Upper lobe of left lung (tissue), 6 donors: ENCODE measurements around the gene GLT6D1. TPM values are rescaled to one million over a fixed set of nuclear protein-coding genes. Genes with fewer than 3 reads are reported as not detected.
"Not testable (repeated sequence)": the region's sequence is repeated elsewhere in the genome, so short reads cannot be mapped to it uniquely, and the experiment has no call there.

Experiments
- ATAC-seq, 2 donors: fragments of 200-7000 bp; cut with Tn5 transposase; one replicate each; pipeline ENCODE4 v1.9.1; 2022; ENCODE audit warnings: mild to moderate bottlenecking in 2 of 2, moderate library complexity in 2 of 2; ENCODE audit not compliant: low FRiP score in 2 of 2
- DNase-seq, 2 donors: peaks; one replicate each; pipeline ENCODE4 v3.0.0-alpha.2; 2019 to 2020
- H3K27ac ChIP-seq, 4 donors: fragments of 200-600 bp; sonication (generic); one replicate each; pipeline ENCODE4 v1.5.1; 2016 to 2019
- H3K27me3 ChIP-seq, 4 donors: fragments of 200-600 bp; sonication (generic); one replicate each; pipeline ENCODE4 v1.5.1; 2017 to 2019
- H3K36me3 ChIP-seq, 4 donors: fragments of 200-600 bp; sonication (generic); one replicate each; pipeline ENCODE4 v1.5.1; 2016 to 2019
- H3K4me1 ChIP-seq, 4 donors: fragments of 200-600 bp; sonication (generic); one replicate each; pipeline ENCODE4 v1.5.1; 2018 to 2019
- H3K4me3 ChIP-seq, 4 donors: fragments of 200-600 bp; sonication (generic); one replicate each; pipeline ENCODE4 v1.5.1; 2017 to 2019; ENCODE audit warnings: mild to moderate bottlenecking in 2 of 4, moderate library complexity in 1 of 4
- H3K9me3 ChIP-seq, 4 donors: fragments of 200-600 bp; sonication (generic); one replicate each; pipeline ENCODE4 v1.5.1; 2018 to 2019
- EP300 ChIP-seq, 4 donors: sonication (generic); formaldehyde crosslinking; IDR thresholded peaks; one replicate each; pipeline ENCODE4 v1.5.1; 2017; ENCODE audit warnings: antibody characterized with exemption in 4 of 4, control low read depth in 2 of 4
- POLR2A ChIP-seq, 4 donors: fragments of 450-650 bp; IDR thresholded peaks; one replicate each; pipeline ENCODE4 v1.5.1; 2016 to 2017; ENCODE audit warnings: antibody characterized with exemption in 4 of 4, mild to moderate bottlenecking in 2 of 4
- POLR2AphosphoS5 ChIP-seq, 2 donors: sonication (generic); formaldehyde crosslinking; IDR thresholded peaks; one replicate each; pipeline ENCODE4 v1.5.1; 2017; ENCODE audit warnings: antibody characterized with exemption in 2 of 2
- WGBS, 2 donors: methylation state at CpG; one replicate each; pipeline ENCODE4 v1.1.5; 2017 to 2018; 5-methylcytosine and 5-hydroxymethylcytosine counted together
- total RNA-seq, 6 donors: library from RNA; depleted of rRNA in 4 of 6; stranded (reverse); fragments of >200 nt in 4 of 6; gene quantifications; one replicate each; pipeline versions ENCODE4 v1.1.0 to v1.2.1, GENCODE V29; 2016 to 2021
- TF ChIP-seq, protein P1 (sequence below), 6 experiments: fragments of 450-650 bp in 4 of 6; fragments of 200-600 bp in 2 of 6; sonication (generic) in 2 of 6; IDR thresholded peaks; one replicate each; pipeline ENCODE4 v1.5.1; 2016 to 2019; ENCODE audit warnings: antibody characterized with exemption in 6 of 6
- donor health status: DM: no; HTN: no; CAD: no; lungs with moderate emphysema.
- donor health status: DM: no; HTN: yes; CAD: no; lungs with severe emphysema.

GLT6D1 gene
- total RNA-seq, 6 donors from 2014 or later: not detected

DNA sequence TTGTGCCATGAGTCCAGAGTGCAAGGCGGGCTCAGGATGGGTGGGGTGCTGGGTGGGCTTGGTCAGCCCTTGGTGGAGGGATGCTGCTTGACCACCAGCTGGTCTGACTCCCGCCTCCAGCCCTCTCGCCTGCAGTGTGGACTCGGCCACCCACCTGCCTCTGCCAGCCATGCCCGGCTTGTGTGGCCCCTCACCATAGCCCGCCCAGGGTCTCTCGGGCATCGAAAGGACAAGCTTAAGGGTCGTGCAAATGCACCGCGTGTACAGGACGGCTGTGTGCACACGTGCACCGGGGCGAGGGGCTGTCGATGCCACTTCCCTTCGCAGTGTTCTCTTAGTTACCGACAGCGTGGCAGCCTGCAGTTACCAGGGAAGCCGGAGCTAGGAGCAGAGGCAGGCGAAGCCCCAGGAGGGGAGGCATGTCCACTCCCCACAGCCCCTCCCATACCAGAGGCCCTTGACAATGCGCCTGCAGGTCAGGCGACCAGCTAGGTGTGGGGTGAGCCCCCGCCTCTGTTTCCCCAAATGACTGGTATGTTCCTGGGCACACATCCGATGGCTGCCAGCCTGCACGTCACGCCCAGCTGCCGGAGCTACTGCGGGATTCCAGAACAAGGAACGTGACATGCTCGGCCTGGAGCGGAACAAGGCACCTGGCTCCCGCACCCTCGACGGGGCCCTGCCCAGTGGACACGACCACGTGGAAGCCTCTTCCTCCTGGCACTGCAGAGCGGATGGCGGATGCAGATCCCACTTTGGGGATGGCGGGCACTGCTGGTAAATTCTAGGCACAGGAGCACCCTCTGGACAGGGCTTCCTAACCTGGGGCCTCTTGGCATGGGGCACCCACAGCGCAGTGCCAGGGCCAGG, 31.6 kb upstream of the GLT6D1 start:
- WGBS, 2 donors: 83 to 85% methylated on average over 21 to 35 of the region's 41 CpGs
- DNase-seq (peak in 1 of 2 donors; percentile 71), ATAC-seq (no peak)
- H3K4me3 ChIP-seq: no peak overlapping the region
- no peaks in the 10 kb centered on the region for H3K27me3 ChIP-seq
- no peaks in the 10 kb centered on the region for H3K36me3 ChIP-seq
- no peak for TF ChIP-seq POLR2A (IDR thresholded peaks at IDR 0.05)
- peaks cover 0 to 12% (median 0%) of the 10 kb centered on the region in 4 donors for H3K9me3 ChIP-seq
- H3K4me1 ChIP-seq: no peaks in the 10 kb centered on the region
- no peak overlapping the region for H3K27ac ChIP-seq

DNA sequence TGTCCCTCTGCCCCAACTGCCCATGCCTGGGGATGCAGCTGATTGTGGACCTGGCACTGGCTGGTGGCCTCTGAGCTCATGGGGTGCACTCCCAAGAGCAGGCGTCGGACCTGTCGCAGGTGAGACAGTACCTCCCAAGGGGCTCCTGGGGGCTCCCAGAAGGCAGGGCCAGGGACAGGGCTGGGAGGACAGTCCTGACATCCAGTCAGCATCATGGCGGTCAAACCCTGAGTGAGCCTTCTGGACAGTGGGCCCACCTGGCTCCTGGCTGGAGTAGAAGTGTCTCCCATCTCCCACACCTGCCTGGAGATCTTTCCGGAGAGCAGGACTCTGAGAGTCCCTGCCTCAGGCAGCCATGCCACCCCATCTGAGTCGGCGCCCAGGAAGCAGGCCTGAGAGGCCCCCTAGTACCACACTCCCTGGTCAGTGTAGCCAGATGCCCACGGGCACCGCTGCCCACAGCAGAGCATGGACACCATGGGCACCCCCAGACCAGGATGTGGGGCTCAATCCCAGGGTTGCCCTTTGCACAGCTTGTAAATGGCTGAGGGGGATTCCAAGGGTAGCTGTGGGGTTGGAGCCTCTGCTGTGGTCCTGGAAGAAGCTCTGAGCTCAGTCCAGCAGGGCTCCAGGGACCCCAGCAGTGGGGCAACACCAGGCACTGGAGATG, 30.4 kb upstream of the GLT6D1 start:
- Histone ChIP-seq H3K4me3 (no peak overlapping the region), H3K36me3 (no peaks in the 10 kb centered on the region), H3K4me1 (no peaks in the 10 kb centered on the region), H3K27me3 (no peaks in the 10 kb centered on the region), H3K9me3 (peaks cover 0 to 12% (median 0%) of the 10 kb centered on the region in 4 donors), H3K27ac (no peak overlapping the region)
- 90 to 100% methylated on average over 2 to 4 of the region's 9 CpGs for WGBS, 2 donors
- ATAC-seq (no peak), DNase-seq (peak in 1 of 2 donors; percentile 44)
- TF ChIP-seq, protein P1, sequence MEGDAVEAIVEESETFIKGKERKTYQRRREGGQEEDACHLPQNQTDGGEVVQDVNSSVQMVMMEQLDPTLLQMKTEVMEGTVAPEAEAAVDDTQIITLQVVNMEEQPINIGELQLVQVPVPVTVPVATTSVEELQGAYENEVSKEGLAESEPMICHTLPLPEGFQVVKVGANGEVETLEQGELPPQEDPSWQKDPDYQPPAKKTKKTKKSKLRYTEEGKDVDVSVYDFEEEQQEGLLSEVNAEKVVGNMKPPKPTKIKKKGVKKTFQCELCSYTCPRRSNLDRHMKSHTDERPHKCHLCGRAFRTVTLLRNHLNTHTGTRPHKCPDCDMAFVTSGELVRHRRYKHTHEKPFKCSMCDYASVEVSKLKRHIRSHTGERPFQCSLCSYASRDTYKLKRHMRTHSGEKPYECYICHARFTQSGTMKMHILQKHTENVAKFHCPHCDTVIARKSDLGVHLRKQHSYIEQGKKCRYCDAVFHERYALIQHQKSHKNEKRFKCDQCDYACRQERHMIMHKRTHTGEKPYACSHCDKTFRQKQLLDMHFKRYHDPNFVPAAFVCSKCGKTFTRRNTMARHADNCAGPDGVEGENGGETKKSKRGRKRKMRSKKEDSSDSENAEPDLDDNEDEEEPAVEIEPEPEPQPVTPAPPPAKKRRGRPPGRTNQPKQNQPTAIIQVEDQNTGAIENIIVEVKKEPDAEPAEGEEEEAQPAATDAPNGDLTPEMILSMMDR (IDR thresholded peaks at IDR 0.05): no peak
- no peak for TF ChIP-seq POLR2A (IDR thresholded peaks at IDR 0.05)
- TF ChIP-seq EP300 (IDR thresholded peaks at IDR 0.05): no peak
- no peak for TF ChIP-seq POLR2AphosphoS5 (IDR thresholded peaks at IDR 0.05)

DNA sequence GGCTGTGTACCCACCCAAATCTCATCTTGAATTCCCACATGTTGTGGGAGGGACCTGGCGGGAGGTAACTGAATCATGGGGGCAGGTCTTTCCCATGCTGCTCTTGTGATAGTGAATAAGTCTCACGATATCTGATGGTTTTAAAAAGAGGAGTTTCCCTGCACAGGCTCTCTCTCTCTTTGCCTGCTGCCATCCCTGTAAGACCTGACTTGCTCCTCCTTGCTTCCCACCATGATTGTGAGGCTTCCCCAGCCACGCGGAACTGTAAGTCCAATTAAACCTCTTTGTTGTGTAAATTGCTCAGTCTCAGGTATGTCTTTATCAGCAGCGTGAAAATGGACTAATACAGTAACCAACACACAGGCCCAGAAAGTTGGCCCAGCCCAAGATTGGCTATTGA, 29.7 kb upstream of the GLT6D1 start:
- H3K36me3 ChIP-seq, H3K27me3 ChIP-seq, H3K4me1 ChIP-seq, H3K27ac ChIP-seq, DNase-seq, H3K4me3 ChIP-seq, ATAC-seq: not testable (repeated sequence)
- WGBS, 2 donors: 91 to 93% methylated on average over 5 of the region's 5 CpGs
- H3K9me3 ChIP-seq: peaks cover 0 to 12% (median 0%) of the 10 kb centered on the region in 4 donors

DNA sequence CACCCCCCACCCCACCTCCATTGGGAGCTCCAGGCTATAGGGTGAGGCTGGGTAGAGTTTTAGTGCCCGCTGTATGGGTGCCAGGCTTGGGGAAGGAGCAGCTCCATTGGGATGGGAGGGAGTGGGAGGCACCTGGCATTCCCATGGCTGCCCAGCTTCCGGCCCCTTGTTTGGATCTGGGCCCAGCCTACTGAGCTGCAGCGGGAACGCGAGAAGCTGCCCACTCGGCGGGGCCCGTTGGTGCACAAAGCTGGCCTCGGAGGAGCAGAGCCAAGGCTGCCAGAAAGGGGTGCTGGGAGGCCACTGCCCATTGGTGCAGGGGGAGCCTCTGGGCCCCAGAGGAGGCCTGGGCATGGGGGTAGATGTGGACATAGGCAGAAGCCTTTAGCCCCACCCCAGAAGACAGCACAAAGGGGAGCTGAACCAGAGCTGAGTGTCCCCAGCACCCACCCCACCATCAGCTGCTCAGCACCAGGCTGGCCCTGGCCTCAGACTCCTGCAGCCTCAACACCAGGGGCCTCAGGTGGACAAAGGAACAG, 28.2 kb upstream of the GLT6D1 start:
- no peak for ATAC-seq
- peak in 1 of 2 donors; percentile 62 for DNase-seq

DNA sequence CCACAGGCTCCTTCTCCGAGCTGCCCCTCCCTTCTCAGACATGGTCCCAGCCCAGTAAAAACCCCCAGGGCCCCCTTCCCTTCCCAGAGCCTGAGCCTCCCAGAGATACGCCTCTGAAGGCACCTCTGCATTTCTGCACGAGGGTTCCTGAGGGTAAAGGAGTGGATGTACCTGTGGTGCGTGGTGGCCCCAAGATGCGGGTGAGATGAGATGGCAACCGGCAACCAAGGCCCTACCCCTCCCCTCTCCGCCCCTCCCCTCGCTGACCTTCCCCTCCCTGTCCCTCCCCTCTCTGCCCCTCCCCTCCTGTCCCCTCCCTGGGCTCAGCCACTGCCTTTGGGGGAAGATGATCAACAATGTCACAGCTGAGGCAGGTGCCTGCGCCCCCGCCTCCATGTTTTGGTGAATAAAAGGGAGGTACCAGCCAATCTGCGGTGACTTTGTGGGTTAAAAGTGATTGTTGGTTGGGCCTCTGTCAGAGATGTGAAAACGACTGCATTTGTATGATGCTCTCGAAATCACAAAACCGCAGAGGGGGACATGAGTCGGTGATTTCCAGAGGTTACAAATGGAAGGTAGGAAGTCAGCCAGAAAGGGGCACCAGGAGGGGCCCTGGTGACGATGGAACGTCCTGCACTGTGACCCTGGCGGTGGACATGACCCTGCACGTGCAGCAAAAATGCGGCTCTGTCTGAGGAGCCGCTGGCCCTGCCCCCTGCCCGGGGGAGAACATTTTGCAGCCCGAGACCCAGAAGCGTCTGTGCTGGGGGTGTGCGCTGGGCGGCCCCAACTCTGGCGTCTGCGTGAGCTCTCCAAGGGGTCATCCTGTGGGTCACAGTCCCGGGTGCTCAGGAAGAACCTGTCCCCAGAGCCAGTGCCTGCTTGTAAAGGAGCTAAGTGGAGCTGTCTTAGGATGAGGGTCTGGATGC, 27.5 kb upstream of the GLT6D1 start:
- peak in 1 of 2 donors; percentile 61 for DNase-seq
- no peak for ATAC-seq
- no peak overlapping the region for H3K4me3 ChIP-seq
- no peak overlapping the region for H3K27ac ChIP-seq
- no peaks in the 10 kb centered on the region for H3K36me3 ChIP-seq
- H3K4me1 ChIP-seq: no peaks in the 10 kb centered on the region
- 60 to 66% methylated on average over 13 of the region's 29 CpGs for WGBS, 2 donors
- peaks cover 0 to 12% (median 0%) of the 10 kb centered on the region in 4 donors for H3K9me3 ChIP-seq
- H3K27me3 ChIP-seq: no peaks in the 10 kb centered on the region
- TF ChIP-seq, protein P1 (IDR thresholded peaks at IDR 0.05): no peak
- TF ChIP-seq POLR2A (IDR thresholded peaks at IDR 0.05) (no peak), EP300 (IDR thresholded peaks at IDR 0.05) (no peak), POLR2AphosphoS5 (IDR thresholded peaks at IDR 0.05) (no peak)

More for the DNA sequence above, 28.2 kb upstream of the GLT6D1 start:
- no peaks in the 10 kb centered on the region for H3K4me1 ChIP-seq
- H3K9me3 ChIP-seq: peaks cover 0 to 12% (median 0%) of the 10 kb centered on the region in 4 donors
- H3K36me3 ChIP-seq: no peaks in the 10 kb centered on the region
- H3K4me3 ChIP-seq: no peak overlapping the region
- WGBS, 2 donors: 61% methylated on average over 9 of the region's 9 CpGs; no CpG with 5 or more reads in 1 of the 2 donors
- no peak overlapping the region for H3K27ac ChIP-seq
- no peaks in the 10 kb centered on the region for H3K27me3 ChIP-seq
- TF ChIP-seq, protein P1 (IDR thresholded peaks at IDR 0.05): no peak
- TF ChIP-seq EP300 (IDR thresholded peaks at IDR 0.05) (no peak), POLR2AphosphoS5 (IDR thresholded peaks at IDR 0.05) (no peak), POLR2A (IDR thresholded peaks at IDR 0.05) (no peak)
